ENCODE results near the gene SVBP. TPM values are rescaled to one million over a fixed set of nuclear protein-coding genes. Genes with fewer than 3 reads are reported as not detected.

The SVBP gene
- total RNA-seq, 2 donors from 2014 or later: 14.0 to 22.9 TPM

GRCh38 chr1:42853116-42853884, 36.1 kb upstream of the SVBP start:
- no peak for DNase-seq
- Histone ChIP-seq H3K36me3 (no peaks in the 10 kb centered on the region), H3K4me3 (no peak overlapping the region), H3K9ac (ENCODE audit: low read depth in 2 of 2, low read length in 2 of 2) (no peak overlapping the region), H3K27ac (no peak overlapping the region), H3K4me1 (no peaks in the 10 kb centered on the region), H3K9me3 (no peaks in the 10 kb centered on the region), H3K27me3 (no peaks in the 10 kb centered on the region)
- intact Hi-C loops (cut with DNase I): no loop called here
- TF ChIP-seq CTCF (IDR thresholded peaks at IDR 0.05): no peak

- no peak for TF ChIP-seq CTCF (IDR thresholded peaks at IDR 0.05)
- no peaks in the 10 kb centered on the region for H3K9me3 ChIP-seq
- no peaks in the 10 kb centered on the region for H3K27me3 ChIP-seq
- H3K4me3 ChIP-seq: no peak overlapping the region
- H3K9ac ChIP-seq (ENCODE audit: low read depth in 2 of 2, low read length in 2 of 2): no peak overlapping the region
- intact Hi-C loops (cut with DNase I): no loop called here
- no peaks in the 10 kb centered on the region for H3K4me1 ChIP-seq
- no peak for DNase-seq
- no peaks in the 10 kb centered on the region for H3K36me3 ChIP-seq
- no peak overlapping the region for H3K27ac ChIP-seq
Observed at GRCh38 chr1:42852608-42852980, 35.4 kb upstream of the SVBP start.

GRCh38 chr1:42851960-42852607, 34.9 kb upstream of the SVBP start:
- Histone ChIP-seq H3K4me1 (peaks cover 4% of the 10 kb centered on the region), H3K9me3 (no peaks in the 10 kb centered on the region), H3K9ac (ENCODE audit: low read depth in 2 of 2, low read length in 2 of 2) (no peak overlapping the region), H3K27ac (no peak overlapping the region), H3K27me3 (no peaks in the 10 kb centered on the region), H3K36me3 (no peaks in the 10 kb centered on the region), H3K4me3 (no peak overlapping the region)
- DNase-seq: no peak
- TF ChIP-seq CTCF (IDR thresholded peaks at IDR 0.05): no peak
- intact Hi-C loops (cut with DNase I): no loop called here

GRCh38 chr1:42851420-42851819, 34.2 kb upstream of the SVBP start:
- DNase-seq: no peak
- H3K4me1 ChIP-seq: peaks cover 4% of the 10 kb centered on the region
- H3K4me3 ChIP-seq: no peak overlapping the region
- no peak overlapping the region for H3K9ac ChIP-seq (ENCODE audit: low read depth in 2 of 2, low read length in 2 of 2)
- intact Hi-C loops (cut with DNase I): no loop called here
- no peak overlapping the region for H3K27ac ChIP-seq
- no peak for TF ChIP-seq CTCF (IDR thresholded peaks at IDR 0.05)
- H3K27me3 ChIP-seq: no peaks in the 10 kb centered on the region
- H3K9me3 ChIP-seq: no peaks in the 10 kb centered on the region
- H3K36me3 ChIP-seq: no peaks in the 10 kb centered on the region

GRCh38 chr1:42849944-42850343, 32.7 kb upstream of the SVBP start:
- DNase-seq: no peak
- intact Hi-C loops (cut with DNase I): no loop called here
- Histone ChIP-seq H3K36me3 (no peaks in the 10 kb centered on the region), H3K9me3 (no peaks in the 10 kb centered on the region), H3K9ac (ENCODE audit: low read depth in 2 of 2, low read length in 2 of 2) (no peak overlapping the region), H3K27ac (no peak overlapping the region), H3K4me3 (no peak overlapping the region), H3K27me3 (no peaks in the 10 kb centered on the region), H3K4me1 (peaks cover 4% of the 10 kb centered on the region)
- TF ChIP-seq CTCF (IDR thresholded peaks at IDR 0.05): no peak

Measured in colonic mucosa (tissue), 4 donors.